Fibroblast of peridontal ligament (primary cell): ENCODE measurements around the gene TGFBRAP1.
"Not testable (repeated sequence)": the region's sequence is repeated elsewhere in the genome, so short reads cannot be mapped to it uniquely, and the experiment has no call there.

Source experiments
- DNase-seq: peaks from one replicate; pipeline ENCODE4 v3.0.0-alpha.2; 2010; ENCODE audit errors: extremely low read depth

The TGFBRAP1 gene

DNA sequence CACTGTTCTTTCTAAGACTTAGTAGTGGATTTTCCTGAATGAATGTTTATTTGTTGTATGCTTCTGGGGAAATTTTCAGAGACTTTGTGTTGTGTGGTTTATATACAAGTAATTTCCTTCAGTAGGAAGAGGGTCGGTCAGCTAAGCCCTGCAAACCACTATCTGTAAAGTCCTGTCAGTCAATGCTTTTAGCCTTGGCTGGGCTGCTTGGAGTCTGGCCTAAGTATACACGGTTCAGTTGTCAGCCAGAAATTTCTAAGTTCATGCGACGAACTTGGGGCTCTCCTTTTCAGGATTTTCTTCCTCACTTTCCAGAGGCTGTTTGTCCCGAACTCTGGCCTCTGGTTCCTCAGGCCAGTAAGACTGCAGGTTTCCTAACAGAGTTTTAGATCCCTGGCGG lies 29.1 kb upstream of the TGFBRAP1 start:
- no peak for DNase-seq

DNA sequence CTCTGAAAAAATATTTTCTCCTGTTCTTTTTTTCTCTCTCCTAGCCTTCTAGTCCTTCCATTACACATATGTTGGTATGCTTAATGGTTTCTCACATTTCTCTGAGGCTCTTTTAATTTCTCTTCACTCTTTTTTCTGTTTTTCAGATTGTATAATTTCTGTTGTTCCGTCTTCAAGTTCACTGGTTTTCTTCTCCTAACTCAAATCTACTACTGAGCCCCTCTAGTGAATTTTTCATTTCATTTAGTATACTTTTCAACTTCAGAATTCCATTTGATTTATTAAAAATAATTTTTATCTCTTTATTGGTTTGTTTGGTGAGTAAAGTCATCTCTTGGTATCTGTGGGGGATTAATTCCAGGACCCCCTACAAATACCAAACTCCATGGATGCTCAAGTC lies 27.6 kb upstream of the TGFBRAP1 start:
- no peak for DNase-seq

DNA sequence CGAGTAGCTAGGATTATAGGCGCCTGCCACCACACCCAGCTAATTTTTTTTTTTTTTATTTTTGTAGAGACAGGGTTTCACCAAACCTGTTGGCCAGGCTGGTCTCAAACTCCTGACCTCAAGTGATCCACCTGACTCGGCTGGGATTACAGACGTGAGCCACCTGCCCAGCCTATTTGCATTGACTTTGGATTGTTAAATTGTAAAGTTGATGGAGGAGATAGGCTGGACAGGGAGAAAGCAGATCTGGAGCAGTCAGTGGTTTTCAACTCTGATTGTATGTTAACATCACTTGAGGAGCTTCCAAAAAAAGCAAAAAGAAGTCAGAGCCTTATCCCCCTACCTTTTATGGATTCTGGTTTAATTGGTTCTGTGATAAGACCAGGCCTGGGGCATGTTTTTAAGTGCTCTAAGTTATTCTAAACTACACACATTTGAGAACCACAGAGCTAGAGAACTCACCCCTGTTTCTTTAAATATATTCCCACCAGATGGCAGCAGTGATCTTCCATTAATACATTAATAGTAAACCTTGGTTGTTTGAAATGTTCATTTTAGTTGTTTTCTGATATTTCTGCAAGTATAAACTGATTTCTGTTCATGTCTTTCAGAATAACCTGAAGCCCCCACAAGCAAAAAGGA lies 15.3 kb upstream of the TGFBRAP1 start:
- peak; percentile 82 for DNase-seq

DNA sequence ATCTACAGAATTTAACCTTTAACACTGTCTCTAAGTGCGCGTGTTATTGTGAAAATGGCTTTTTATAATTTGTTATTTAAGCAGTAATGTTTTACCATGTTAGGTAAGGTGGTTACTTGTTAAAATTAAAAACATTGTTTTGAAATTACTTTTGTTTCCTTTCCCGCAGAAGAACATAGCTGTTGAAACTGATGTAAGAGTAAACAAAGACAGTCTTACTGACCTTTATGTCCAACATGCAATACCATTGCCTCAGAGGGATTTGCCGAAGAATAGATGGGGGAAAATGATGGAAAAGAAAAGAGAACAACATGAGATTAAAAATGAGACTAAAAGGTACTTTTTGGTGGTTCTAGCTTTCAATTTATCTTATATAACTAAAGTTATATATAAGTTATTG lies 9.9 kb upstream of the TGFBRAP1 start:
- no peak for DNase-seq

DNA sequence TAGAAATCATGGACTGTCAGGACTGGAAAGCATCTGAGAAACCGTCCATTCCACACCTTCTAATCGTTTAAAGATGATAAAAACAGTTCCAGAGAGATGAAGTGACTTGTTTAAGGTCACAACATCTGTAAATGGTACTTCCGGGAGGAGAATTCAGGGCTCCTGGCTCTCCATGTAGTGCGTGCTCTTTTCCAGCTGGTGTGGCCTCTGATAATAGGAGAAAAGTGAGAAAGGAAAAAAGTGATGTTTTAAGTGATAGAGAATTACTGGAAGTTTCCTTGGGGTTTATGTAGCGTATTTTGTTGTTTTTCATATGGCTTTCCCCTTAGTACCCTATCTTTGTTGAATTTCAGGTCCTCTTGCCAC lies 8.5 kb upstream of the TGFBRAP1 start:
- no peak for DNase-seq

DNA sequence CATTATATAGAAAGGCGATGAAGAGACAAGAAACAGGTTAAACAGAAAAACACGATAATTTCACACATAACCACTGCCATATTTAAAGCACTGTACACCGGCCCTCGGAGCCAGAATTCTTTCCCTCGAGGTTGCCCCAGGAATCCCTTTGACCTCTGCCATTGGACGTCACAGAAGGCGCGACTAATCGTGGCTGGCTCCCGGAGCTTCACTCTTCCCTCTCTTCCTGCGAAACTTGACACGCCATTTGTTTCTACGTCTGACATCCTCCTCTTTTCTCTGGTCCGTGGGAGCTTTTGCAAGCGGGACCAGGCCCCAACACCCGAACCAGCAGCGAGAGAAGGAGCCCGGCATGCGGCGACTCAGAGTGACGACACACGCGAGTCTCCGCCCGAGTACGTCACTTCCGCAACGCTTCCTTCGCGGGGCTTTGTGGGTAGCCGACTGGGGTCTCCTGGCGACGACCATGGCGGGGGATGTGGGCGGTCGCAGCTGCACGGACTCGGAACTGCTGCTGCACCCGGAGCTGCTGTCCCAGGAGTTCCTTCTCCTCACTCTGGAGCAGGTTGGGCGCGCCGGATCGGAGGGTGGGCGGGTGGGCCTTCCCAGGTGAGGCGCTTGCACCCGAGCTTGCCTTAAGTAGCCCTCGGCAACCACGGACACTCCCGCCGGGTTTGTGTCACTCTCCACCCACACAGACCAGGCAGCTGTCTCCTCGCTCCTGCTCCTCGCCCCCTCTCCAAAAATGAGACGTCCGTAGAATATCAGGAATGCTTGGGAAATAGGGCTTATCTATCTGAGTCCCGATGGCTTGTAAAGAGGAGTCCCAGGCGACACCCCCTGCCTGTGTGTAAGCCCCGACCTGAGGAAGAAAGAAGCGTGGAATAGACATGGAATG lies 7.8 kb upstream of the TGFBRAP1 start, which contains the start of gene C2orf49:
Gene C2orf49 (plus strand): TSS at position 419 of the 898 bp plus-strand sequence. CDS start 48 bp downstream, at position 467.
- DNase-seq: peak; percentile 85

DNA sequence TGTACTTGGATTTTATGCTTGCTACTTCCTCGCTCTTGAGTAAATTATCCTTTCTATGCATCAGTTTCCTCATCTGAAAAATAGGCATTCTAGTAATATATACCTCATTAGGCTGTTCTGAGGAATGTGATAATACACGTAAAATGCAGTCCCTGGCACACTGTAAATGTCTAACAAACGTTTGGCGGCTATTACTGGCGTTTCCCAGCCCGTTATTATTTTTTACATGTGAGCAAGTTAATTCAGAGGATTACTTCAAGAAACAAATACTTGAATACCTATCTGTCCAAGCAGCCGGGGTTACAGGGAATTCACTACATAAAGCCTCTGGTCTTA lies 7.2 kb upstream of the TGFBRAP1 start:
- DNase-seq: no peak

DNA sequence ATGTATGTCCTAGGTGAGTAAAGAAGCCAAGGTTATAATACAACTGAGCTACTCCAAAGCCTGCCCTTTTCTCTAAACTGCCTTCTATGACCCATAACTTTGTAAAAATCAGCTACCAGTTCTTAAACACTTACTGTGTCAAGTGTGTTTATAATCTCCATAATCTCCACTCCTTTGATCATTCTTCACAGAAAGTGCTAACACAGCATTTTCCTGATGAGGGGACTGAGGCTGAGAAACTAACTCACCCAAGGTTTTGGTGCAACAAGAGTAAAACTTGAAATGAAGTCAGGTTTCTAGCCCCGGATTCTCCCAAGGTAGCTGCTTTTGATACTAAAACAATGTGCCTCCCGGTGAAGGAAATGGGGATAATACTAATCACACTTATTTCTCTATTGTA lies 5.9 kb upstream of the TGFBRAP1 start:
- no peak for DNase-seq

DNA sequence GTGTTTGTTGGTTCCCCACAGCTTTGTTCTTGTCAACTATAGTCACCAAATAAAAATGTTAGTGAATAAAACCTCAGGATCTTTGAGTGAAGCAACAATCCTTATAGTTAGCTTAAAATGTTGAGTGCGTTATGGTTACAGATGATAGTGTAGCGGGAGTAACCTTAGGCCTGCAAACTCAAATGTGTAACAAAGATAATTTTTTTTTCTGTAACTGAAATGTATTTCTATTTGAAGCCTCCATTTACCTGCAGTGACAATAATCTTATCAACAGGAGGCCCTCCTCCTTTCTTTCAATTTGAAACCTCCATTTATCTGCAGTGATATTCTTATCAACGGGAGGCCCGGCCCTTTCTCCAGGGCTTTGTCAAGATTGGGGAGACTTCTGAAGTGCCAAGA lies 4.7 kb upstream of the TGFBRAP1 start:
- DNase-seq: no peak

DNA sequence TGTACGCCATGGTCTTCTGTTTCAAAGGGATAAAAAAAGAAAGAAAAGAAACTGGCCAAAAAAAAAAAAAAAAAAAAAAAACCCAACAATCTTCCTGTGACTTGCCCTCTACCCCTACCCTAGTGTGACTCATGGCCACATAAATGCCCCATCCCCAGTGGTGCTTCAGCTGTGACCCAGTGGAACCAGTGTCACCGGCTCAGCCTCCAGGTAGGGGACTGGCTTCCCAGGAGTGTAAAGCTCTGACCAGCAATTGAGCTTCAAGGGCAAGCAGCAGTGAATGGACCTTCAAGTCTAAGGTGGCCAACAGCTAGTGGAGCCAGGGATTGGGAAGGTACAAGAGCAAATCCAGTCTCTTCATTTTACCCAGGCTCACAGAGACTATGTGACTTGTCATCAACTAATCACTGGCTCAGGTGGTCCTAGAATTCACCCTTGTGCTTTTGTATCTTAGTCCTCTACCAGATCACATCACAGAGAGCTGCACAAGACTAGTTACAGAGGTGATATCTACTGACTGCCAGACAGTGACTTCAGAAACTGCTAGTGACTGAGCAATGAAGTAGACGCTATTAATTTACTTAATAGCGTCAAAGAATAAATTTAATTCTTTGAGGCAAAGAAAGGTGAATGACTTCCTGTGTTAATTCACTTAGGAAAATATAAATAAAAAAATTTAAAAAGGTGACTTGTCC lies 1.3 kb upstream of the TGFBRAP1 start:
- no peak for DNase-seq

DNA sequence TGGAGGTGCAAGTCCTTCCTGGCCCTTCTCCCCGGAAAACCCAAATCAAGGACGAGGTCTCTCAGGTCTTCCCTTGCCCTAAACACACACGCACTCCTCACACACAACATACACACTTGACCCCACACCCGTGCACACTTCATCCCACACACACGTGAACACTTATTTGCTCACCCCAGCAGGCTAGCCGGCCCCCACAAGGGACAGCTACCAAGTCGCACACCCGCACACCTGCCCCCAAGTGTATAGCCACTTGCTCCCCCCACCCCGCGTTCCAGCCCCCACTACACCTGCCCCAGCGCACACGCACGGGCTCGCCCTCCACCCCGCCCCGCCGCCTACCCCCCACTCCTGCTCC lies 359 bp downstream of the TGFBRAP1 start:
- no peak for DNase-seq

DNA sequence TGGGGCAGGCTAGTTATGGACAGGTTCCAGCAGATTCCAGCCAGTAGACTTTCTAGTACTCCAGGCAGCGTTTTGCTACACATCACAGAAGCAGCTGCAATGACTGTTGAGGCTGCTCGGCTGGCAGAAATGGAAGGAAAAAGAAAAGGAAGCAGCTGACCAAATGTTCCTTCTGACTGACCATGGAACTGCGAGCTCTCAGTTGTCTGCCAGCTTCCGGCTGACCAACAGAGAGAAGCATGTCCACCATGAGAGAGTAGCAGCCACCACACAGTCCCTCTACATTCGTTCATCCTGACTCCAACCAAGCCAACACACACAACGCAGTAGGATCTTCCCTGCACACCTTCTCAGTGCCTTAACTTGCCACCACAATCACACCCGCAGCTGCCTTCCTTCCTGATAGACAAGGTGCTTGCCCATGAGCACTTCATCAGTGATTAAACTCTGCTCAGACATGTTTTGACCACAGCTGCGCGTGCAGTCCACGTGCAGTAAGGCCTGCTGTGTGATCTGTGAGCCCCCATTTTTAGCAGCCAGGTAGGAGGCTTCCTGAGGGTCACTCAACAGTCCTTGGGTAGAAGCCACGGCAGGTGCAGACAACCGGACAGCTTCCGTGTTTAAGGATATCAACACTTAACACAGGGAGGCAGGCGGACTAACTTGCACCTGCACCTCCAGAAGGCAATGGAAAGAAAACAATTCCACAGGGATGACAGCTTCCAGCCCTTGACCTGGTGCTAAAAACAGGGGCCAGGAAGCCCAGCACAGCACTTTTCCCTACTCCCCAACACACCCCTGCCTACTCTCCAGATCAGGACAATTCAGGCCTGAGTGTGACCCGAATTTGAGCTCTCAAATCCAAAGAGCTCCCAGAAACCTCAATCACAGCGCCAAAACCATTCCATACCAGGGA lies 996 bp downstream of the TGFBRAP1 start:
- peak; percentile 50 for DNase-seq

DNA sequence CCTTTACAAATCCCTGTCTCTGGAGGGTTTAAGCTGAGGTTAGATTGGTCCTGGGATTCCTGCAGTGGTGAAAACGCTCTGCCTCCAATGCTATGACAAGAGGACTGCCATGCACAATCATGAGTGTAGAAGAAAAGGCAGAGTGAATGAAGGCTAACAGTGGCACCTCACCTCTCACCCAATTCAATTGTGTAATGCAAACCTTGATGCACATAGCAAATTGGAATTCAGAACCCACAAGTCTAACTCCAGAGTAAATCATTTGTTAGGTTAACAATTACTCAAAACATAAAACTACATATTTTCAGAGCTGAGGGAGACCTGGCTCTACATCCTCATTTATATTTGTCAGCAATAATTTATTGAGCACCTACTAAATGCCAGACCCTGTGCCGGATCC lies 1.8 kb downstream of the TGFBRAP1 start:
- DNase-seq: no peak

DNA sequence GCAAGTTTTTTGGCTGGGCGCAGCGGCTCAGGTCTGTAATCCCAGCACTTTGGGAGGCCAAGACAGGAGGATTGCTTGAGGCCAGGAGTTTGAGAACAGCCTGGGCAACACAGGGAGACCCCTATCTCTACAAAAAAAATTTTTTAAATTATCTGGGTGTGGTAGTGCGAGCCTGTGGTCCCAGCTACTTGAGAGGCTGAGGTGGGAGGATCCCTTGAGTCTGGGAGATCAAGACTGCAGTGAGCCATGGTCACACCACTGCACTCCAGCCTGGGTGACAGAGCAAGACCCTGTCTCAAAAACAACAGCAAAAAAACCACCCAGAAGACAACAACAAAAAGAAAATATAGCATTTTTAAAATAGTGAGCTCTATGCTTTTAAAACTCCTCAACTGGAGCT lies 2.3 kb downstream of the TGFBRAP1 start:
- not testable (repeated sequence) for DNase-seq

DNA sequence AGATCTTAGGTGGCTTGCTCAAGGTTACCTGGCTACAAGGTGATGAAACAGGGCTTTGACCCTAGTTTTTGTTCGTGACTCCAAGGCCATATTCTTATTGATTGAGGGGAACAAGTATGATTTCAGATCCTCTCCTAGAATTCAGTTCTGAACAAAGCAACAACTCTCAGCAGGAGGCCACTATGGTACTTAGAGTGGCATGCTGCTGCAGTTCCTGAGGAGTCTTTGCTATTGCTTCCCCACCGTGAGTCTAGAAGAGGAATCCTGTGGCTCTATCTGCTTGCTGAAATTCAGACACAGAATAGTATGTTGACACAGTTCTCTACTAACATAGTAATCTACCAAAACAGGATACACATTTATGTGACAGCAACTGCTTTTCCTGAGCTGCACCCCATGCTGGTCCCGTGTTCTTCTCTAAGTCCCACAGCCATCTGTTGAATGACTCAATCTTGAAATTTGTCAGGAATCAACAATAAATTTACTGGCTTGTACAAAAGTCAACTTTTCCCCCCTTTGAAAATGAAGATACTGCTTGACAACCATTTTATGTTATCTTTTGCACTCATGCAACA lies 4.1 kb downstream of the TGFBRAP1 start:
- peak; percentile 50 for DNase-seq

DNA sequence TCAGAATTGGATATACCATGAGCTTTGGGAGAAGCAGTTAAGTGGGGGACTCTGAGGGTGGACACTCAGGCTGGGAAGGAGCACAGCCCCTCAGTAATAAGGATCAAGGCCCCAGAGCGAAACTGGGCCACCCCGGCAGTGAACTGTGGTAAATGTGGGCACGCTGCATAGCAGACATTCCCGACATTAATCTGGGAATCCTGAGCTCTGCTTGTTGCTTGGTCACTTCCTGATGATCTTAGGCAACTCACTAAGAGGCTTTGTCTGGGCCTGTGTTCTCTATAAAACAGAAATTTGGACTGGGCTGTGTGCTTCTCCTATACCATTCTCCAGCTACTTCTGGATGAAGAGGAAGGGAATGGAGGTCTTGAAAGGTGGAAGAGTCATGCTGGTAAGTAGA lies 4.8 kb downstream of the TGFBRAP1 start:
- DNase-seq: peak; percentile 85

DNA sequence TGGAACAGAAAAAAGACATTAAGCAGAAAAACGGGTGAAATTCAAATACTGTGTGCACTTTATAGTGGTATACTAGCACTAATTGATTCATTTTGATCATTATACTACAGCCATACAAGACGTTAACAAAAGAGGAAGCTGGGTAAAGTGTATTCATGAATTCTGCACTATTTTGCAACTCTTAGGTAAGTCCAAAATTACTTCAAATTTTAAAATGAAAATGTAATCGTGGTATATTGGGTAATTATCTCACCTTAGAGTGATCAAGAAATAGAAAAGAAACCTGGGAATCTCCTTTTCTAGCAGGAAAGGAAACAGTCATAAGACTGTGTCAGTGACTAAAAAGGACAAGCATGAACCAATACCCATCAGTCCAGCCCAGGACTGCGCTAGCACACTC lies 5.4 kb downstream of the TGFBRAP1 start:
- DNase-seq: no peak

DNA sequence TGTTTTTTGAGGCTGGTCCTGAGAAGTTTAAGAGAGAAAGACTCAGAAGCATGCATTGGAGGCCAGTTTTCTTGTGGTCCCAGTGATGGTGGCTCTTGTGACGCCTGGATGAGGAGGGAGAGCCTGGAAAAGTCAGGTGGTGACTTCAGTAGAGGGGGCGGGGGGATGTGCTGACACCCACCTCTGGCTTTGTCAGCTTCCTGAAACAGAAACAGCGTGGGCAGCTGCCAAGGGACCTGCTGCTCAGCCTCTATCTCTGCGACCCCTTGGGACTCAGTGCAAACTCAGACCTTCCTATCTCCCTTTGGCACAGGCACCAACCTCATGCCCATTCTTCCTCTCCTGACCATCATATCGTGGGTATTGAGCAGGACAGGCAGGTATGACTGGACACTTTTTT lies 6.4 kb downstream of the TGFBRAP1 start:
- DNase-seq: no peak

DNA sequence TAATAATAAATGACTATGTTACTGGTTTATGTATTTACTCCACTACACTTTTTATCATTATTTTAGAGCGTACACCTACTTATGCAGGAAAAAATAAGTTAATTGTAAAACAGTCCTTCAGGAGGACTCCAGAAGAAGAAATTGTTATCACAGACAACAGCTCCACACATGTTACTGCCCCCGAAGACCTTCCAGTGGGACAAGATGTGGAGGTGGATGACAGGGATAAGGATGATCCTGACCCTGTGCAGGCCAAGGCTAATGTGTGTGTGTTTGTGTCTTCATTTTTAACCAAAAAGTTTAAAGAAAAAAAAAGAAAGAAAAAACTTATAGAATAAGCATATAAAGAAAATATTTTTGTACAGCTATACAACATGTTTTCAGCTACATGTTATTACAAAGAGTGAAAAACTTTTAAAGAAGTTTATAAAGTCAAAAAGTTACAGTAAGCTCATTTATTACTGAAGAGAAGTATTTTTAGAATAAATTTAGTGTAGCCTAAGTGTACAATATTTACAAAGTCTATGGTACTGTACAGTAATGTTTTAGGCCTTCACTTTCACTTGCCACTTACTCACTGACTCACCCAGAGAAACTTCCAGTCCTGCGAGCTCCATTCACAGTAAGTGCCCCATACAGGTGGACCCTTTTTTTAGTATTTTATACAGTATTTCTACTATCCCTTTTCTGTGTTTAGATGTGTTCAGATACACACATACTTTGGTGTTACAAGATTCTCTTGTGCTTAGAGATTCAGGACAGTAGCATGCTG lies 7.5 kb downstream of the TGFBRAP1 start:
- DNase-seq: no peak

DNA sequence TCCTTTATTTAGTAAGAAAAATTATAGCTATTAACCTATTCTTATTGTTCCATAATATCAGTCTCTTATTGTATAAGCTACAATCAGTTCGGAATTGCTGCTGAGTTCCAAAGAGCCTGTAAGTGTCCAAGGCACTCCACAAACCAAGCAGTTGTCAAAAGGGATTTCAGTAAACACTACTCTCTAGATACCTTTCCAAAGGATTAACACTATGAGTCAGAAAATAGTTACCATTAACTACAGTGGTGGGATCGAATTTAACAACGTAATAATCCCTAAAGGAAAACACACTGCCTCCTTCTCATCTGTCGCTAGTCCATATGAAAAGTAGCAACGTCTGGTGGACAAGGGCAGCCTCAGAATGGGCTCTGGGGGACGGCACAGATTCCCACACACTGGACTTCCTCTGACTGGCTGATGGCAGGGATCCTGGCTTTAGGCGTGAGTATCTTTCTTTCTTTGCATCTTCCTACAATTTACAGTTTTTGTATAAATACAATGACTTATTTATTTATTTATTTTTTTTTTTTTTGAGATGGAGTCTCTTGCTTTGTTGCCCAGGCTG lies 8.8 kb downstream of the TGFBRAP1 start:
- no peak for DNase-seq
